GM18511 (cell line): ENCODE data around the gene PRPF8.
"Not testable (repeated sequence)": the region's sequence is repeated elsewhere in the genome, so short reads cannot be mapped to it uniquely, and the experiment has no call there.

ENCODE experiments used
- ATAC-seq: cut with Tn5 transposase; IDR thresholded peaks from one replicate; pipeline ENCODE4 v1.9.1; 2021; ENCODE audit warnings: mild to moderate bottlenecking, moderate library complexity; ENCODE audit not compliant: unreplicated experiment

The PRPF8 gene

DNA sequence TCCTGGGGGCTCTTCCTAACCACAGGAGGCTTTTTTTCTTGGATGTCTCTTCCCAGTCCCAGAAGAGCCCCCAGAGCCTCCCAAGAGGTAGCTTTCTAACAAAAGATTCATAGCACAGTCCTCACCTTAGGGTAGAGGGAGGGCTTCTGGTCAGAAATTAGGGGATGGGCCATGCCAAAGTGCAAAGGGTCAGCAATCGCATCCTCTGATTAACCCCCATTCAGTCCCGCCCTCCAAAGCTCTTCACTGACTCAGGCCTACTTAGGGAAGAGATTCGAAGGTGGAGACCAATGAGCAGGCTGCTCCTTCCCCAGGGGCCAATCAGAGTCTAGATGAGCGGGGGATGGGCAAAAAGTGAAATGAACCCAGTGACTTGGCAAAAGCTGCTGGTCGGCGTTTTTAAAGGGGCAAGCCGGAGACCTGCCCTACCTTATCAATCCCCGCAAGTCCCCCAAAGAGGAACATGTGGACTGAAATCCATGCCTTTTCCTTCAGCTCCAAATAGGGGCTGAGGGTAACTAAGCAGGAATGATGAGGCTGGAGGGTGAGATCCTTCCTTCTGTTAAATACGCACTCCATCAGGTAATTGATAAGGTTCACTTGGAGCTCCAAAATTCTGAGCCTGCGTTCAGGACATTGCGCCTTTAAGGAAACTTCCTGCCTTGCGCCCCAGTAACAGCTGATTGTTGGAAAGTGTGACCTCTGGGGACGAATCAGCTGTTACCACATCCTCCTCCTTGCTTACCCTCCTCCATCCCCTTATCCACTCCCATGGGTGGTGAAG, 32.4 kb upstream of the PRPF8 start:
- peak; percentile 55 for ATAC-seq

DNA sequence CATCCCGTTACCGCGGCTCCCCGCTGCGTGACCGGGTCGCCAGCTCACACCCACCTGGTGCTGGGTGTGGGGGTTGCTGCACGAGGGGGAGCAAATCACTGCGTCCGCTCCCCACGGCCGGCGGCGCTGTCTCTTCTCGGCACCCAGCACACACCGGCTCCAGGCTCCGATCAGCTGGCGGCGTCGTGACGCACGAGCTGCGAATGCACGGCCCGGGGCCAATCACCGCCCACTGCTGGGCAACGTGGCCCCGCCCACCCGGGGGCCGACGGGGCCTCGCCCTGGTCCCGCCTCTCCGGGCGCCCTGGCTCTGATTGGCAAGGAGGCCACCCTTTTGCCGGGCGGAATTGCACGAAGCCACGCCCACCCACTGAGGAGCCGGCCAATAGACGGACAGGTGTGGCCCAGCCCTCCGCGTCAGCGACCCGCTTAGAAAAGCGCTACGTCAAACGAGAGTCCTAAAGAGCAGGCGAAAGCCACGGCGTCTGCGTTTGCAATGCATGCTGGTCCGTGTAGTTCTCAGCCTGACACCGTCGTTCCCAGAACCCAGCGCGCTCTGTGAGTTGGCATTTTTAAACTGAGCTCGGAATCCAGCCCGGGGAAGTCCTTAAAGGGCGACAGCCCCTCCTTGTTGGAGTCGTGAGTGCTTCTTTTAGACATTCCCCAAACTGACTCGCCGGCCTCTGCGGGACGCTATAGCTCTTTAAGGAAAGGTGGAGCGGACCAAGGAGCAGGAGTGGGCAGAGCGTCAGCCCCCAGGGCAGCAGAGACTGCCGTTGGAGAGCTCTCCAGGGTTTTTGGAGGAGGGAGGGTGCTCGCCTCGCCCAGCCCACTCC, 31.6 kb upstream of the PRPF8 start:
- peak; percentile 75 for ATAC-seq

DNA sequence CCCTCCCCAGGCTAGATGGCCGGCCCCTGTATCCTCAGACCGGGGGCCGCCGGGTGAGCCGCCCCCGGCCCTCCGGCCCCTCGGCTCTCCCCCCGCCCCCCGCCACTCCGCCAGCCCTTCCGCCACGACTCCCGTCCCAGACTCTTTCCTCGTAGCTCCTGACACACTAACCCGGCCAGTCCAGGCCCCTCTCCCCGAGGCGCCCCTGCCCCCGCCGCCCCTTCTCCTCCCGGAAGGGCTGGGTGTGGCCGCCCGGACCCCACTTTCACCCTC, 31.1 kb upstream of the PRPF8 start:
- no peak for ATAC-seq

DNA sequence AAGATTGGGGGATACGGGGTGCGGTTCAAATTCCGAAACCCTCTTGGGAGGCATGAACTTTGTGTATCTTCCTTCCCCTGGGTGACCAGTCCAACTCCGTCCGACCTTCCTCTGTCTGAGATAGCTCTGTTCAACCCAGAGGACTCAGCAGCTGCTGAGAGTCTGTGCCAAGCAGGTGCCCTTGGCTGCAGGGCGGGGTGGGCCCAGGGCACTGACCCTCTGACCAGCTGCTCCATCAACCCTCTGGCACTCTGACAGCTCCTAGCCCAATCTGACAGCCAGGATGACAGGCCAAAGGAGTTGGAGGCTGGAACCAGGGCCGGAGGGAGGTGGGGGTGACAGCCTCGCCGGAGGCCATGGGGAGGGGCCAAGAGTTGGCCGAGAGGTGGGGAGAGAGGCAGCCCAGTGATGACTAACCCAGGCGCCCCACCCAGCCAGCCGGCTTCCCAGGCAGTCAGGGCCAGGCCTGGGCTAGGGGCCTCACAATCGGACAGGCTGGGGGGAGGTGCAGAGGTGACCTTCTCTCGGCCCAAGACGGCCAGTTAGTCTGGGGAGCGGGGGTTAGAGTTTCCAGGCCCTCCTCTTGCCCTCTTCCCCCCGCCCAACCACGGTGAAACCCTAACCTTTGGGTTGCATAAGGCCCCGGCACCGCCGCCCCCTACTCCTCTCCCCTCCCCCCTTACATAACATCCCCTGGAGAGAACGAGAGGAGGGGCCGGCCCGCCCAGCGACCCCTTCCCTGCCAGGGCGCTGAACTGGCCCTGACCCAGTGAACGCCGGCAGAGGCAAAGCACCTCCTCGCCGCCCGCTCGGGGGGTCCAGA, 30.5 kb upstream of the PRPF8 start:
- ATAC-seq = no peak

DNA sequence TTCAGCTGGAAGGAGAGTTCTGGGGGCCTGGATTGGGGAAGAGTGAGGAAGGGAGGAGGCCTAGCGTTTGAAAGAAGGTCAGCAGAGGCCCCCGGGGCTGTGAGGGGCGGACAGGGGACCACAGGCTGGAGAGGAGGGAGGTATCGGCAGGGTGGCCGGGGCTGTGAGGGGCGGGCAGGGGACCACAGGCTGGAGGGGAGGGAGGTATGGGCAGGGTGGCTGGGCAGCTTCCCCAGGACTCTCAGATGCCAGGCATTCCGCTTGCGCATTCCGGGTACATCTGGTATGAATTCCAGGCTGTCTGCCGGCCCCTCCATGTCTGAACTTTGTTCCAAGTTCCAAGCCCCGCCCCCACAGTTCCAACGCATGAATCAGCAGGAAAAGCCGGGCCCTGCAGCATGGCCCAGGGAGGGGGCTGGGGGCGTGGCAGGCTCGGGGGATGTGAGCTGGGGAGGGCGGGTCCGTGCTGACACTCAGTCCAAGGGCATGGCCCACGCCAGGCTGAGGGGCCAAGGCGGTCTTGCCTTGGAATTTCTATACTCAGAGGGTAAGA, 29.8 kb upstream of the PRPF8 start:
- ATAC-seq = no peak

DNA sequence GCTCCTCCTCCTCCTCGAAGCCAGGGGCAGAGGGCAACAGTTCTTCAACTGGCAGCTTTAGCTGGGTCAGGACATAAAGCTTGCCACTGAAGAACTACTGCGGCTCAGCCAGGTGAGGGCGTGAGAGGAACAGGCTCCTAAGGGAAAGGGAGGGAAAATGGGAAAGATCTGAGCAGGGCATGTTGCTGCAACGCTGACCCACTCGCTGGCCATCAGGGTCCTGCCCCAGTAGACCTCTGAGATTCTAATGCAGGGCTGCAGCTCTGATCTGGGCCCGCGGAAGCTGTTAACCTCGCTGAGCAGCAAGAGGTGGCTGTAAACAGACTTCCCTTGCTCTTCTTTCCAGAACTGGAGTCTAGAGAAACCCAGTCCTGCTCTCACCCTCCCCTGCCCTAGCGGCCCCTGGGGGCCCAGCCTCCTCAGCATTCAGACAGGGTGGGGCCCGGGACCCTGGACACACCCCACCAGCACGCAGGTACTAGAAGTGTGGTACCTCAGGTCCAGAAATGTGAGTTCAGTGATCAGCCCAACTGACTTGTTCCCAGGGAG, 29.3 kb upstream of the PRPF8 start:
- ATAC-seq = no peak

DNA sequence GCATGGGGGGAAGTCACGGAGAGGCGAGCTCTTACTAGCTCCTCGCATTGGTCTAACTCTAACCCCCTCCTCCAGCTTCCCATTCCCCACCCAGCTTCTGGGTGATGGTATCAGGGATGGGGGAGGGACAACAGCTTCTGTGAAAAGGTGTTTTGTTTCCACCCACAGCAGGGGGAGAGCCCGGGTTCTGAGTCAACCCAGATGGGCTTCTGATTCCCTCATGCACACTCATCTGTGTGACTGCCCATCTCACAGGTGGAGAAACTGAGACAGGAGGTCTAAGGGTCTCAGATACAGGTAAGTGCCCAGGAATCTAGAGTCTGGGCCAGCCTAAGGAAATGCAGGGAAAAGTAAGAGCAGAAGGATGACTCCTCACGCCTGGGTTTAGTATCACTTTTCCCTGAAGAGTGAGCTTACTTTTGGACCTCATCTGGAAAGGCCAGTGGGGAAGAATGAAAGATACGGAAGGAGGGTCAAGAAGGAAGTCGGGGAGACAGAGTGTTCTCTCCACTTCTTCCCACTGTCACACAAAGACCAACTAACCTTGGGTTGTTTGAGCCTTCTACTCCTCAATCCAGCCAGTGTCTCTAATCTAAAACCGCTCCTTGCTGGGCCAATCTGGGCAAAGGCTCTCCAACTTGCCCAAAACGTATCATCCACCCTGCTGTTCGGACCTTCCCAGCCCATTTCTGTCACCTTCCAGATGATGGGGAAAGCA, 28.7 kb upstream of the PRPF8 start:
- no peak for ATAC-seq

DNA sequence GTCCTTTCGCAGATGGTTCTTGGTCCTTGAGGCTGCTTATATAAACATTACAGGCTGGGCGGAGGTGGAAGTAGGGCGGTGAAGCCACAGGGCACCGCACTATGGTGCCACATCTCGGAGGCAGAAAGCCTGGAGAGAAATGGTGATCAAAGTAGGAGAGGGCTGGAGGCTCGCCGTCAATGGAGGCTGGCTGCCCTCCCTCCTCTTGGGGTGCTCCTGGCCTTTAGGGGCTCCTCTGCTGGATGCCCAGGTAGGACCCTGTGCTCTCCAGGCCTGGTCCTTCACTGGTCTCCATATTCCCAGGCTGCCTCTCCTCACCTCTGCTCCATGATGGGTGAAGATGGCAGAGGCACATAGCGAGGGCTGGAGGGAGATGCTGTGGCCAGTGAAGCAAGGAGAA, 27.6 kb upstream of the PRPF8 start:
- no peak for ATAC-seq

DNA sequence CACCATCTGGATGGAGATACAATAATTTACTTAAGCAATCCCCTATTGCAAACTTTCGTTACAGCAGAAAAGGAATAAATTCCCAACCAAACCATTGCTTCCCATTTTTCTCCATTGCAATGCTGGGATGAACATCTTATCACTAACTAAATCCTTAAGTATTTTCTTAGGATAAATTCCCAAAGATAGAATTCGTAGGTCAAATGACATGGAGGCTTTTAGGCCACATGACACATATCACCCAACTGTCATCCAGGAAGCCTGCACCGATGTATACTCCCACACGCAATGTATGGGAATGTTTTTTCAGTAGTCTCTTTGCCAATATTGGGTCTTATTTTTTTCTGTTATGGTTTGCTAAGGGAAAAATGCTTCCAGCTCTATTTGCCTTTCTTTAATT, 27.1 kb upstream of the PRPF8 start:
- no peak for ATAC-seq

DNA sequence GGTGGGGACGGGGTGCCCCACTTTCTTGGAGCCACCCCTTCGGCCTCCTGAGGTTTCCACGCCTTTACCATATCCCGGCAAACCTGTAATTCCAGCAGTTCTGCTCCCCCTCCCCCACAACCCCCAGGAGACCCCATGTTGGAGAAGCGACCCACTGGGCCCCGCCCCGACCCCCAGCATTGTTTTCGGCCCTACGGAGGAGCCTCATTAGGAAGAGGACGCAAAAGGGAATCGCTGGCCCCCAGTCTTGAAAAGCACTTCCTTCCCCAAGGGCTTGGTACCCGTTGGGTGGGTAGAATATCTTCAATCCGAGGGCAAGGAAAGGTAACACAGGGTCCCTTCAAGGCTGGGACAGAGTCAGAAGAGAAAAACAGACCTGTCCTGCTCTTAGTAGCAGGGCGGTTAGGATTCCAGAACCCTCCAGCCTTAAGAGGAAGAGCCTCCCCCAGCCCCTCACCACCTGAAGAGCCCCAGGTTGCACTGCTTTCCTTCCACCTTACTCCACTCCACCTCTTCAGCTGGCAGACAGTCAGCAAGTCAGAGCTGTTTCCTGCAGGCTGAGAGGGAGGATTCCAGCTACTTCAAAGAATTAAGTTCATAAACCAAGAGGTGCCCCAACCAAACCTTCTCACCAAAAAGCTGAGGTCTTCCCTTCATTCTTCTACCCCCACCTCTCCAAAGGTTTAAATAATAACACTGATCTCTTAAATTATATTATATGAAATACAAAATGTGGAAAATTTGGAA, 26.3 kb upstream of the PRPF8 start:
- no peak for ATAC-seq

DNA sequence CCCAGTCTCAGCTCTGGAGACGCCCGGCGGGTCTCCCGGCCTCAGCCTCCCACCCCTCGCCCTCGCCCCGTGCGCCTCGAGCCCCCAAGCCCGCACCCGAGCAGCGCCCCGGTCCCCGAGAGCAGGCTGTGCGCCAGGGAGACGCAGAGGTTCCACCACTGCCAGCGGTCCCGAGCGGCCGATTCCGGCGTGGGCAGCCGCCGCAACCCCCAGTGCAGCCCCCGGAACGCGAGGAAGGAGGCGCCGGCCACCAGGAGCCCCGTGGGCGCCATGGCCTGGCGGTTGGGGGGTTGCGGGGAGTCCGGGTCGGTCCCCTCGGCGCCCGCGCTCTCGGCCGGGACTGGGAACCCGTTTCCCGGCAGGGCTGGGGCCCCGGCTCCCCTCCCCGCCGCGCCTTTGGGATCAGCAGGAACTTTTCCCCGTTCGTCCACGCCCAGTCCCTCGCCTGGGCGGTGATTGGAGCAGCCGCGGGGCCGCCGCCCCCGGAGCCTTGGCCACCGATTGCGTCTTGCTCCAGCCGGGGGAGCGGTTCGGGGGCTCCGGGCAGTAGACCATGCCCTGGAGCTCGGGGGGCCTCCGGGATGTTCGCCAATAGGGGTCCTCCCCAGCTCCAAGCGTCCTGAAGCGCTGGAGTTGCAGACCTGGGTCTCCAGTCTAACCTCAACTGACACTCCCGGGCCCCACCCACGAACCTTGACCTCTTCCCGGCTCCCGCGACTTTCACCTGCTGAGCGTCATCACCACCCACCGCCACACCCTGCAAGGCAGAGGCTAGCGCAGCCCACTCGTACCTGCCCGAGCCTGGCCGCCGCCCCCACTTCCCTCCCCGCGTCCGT, 25.5 kb upstream of the PRPF8 start, which contains the start of gene TLCD2:
TLCD2 (minus strand) TSS at position 407 of the 836 bp plus-strand sequence; CDS start at position 272, 135 bp downstream.
- ATAC-seq = no peak

DNA sequence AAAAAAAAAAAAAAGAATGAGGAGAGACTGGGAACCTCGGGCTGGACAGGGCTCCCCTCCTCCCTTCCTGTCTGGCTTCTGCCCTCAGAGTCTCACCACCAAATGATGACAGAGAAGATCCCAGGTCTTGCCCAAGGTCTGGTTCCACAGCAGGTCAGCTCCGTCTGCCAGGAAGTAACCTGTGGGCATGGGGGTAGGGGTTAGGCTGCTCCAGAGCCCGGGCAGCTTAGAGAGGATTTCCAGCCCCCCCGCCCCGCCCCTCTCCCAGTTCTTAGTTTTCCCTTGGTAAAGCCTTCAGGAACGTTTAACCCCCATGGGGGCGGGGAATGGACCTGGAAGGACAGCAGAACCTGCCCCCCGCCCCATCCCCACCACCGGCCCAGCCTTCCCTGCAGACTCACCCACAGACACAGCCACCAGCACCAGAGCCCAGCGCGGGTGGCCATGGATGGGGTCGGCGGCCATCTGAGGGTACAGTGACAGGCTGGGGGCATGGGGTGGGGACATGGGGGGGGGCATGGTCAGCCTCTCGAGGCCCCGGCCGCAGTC, 24.8 kb upstream of the PRPF8 start:
- ATAC-seq = no peak

DNA sequence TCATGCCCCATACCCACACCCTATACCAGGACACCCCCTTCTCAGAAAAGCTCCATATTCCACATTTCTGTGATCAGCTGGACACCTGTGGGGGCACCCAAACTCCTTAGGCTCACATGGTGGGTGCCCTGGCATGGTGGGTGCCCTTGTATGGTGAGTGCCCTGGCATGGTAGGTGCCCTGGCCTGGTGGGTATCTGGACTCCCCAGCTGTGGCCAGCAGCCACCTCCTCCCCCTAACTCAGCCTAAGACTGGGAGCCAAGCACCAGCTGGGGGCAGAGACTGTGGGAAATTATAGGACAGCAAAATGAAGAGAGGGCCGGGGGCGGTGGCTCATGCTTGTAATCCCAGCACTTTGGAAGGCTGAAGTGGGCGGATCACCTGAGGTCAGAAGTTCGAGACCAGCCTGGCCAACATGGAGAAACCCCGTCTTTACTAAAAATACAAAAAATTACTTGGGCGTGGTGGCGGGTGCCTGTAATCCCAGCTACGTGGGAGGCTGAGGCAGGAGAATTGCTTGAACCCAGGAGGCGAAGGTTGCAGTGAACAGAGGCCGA, 24.2 kb upstream of the PRPF8 start:
- ATAC-seq = not testable (repeated sequence)

DNA sequence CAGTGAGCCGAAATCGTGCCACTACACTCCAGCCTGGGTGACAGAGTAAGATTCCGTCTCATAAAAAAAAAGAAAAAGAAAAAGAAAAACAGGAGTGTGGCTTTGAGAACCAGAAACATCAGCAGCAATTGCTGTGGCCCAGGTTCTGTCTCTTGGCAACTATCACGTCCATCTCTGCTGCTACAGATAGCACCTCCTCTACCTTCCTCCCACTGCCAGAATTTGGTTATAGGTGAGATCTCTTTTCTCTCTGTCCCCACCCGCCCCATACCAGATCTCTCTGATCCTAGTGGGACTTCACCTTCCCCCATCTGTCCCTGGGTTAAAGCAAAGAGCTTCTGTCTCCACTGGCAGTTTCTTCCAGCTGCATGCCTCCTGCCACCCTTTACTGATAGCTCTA, 22.4 kb upstream of the PRPF8 start:
- ATAC-seq = no peak

DNA sequence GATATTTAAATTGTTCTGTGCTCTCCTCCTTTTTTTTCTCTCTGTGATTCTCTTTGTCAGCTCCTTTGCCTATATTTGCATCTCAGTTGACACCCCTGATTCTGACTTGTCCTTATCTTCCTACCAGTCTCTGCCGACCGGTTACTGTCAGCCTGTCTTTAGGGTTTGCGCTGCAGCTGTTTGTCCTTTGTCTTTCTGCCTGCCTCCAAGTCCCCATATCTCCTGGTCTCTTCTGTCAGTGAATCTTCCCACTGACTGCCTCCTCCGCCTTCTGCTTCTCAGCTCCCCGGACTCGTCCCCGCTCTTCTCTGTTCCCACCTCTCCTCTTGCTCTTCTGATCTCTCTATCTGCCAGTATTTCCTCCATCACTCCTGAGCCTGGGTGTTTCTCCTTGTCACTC, 20.3 kb upstream of the PRPF8 start:
- ATAC-seq = no peak

DNA sequence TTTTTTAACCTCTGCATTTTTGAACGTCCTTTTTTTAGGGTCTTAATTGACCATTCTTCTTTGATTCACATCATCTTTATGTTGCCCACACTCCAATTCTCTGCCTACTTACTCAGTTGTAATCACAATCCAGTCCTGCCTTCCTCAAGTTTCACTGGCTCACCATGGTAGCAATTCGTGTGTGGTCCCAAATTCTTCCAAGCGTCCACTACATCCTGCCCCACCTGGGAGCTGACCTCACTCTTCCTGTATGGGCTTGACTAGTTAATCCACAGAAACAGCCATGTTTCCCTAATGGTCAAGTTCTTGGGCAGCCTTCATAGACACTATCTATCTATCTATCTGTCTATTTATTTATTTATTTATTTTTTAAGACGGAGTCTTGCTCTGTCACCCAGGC, 18.4 kb upstream of the PRPF8 start:
- no peak for ATAC-seq

DNA sequence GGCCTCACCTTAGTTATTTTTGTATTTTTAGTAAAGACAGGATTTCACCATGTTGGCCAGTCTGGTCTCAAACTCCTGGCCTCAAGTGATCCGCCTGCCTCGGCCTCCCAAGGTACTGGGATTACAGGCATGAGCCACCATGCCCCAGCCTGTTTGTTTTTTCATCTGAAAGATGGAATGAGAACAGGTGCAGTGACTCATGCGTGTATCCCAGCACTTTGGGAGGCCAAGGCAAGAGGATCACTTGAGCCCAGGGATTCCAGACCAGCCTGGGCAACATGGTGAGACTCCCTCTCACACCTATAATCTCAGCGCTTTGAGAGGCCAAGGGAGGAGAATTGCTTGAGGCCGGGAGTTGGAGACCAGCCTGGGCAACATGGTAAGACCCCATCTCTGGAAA, 15.2 kb upstream of the PRPF8 start:
- not testable (repeated sequence) for ATAC-seq

DNA sequence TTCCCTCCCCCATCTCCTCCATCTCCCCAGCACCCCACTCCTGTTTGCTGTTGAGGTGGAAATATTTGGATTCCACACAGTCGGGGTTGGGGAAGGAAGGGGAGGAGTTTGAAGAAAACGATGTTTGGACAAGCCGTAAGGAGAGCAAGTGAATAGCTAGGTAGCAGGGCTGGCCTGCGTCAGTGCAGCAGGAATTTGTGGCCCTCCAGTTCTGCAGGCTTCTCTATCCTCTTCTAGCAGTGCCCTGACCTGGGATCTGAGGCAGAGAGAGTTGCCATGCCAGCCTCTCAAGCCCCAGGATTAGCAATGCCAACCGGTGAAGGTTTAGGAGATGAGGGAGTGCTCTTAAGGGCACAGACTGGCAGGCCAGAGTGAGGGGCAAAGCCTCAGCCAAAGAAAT, 13.0 kb upstream of the PRPF8 start:
- ATAC-seq = no peak
